ENCODE measurements around the gene ATG9B.
A peak's percentile ranks its signal among the peaks of the same experiment; 100 is the strongest.
"Not testable (repeated sequence)": the region's sequence is repeated elsewhere in the genome, so short reads cannot be mapped to it uniquely, and the experiment has no call there.

Gene ATG9B

DNA sequence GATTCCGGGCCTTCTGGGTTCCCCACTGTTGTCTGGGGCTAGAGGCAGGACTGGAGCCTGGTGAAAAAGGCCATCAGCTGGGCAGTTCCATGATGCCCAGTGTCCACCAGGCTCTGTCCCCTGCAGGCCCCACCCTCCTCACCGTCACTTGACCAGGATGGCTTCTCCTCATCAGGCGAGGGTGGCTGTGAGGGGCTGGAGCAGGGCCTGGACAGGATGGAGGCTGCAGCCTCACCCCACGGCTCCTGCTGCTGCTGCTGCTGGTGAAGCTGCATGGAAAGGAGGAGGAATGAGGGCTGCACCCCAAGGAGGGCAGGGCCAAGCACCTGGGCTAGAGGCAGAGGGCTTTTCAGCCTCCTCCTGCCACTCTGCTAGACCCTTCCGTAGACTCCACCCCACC is 8.3 kb downstream of the ATG9B start:
- no peak for DNase-seq (ENCODE audit: low spot score)

DNA sequence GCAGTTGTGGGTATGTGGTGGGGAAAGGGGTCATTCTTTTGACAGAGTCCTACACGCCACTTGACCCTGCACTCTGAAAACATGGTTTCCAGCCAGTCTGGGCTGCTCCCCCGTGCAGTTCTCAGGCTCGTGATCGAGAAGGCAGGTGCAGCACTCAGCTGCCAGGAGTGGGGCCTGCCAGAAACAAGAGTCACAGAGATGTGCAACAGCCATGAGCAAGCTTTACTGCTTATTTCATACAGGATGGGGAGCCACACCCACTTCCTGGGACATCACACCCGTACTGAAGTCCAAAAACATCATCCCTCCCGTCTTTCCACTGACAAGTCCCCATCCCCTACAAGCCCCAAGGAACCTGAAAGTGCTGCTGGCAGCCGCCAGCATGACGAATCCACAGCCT is 9.3 kb downstream of the ATG9B start:
- no peak for DNase-seq (ENCODE audit: low spot score)

DNA sequence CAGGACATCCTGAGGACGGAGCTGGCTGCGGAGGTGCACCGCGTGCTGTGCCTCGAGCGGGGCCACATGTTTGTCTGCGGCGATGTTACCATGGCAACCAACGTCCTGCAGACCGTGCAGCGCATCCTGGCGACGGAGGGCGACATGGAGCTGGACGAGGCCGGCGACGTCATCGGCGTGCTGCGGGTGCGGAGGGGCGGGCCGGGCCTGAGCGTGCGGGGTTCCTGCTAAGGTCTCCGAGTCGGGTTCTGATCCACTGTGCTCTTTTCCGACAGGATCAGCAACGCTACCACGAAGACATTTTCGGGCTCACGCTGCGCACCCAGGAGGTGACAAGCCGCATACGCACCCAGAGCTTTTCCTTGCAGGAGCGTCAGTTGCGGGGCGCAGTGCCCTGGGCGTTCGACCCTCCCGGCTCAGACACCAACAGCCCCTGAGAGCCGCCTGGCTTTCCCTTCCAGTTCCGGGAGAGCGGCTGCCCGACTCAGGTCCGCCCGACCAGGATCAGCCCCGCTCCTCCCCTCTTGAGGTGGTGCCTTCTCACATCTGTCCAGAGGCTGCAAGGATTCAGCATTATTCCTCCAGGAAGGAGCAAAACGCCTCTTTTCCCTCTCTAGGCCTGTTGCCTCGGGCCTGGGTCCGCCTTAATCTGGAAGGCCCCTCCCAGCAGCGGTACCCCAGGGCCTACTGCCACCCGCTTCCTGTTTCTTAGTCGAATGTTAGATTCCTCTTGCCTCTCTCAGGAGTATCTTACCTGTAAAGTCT is 10.4 kb downstream of the ATG9B start:
- DNase-seq (ENCODE audit: low spot score): no peak

DNA sequence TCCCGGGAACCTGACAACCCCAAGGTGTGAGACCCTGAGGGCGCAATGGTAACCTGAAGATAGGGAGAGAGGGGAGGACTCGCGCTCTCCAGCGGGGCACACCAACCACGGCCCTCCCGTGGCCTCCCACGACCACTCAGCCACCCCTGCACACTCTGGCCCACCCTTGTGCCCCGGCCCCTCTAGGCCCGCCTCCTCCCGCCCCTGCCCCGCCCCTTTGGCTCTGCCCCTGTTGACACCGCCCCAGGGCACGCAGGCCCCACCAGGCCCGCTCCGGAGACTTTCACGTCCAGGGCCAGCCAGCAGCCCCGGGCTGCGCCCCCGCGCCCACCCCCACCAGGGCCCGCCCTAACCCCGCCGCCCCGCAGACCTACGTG is 10.9 kb downstream of the ATG9B start:
- no peak for DNase-seq (ENCODE audit: low spot score)

DNA sequence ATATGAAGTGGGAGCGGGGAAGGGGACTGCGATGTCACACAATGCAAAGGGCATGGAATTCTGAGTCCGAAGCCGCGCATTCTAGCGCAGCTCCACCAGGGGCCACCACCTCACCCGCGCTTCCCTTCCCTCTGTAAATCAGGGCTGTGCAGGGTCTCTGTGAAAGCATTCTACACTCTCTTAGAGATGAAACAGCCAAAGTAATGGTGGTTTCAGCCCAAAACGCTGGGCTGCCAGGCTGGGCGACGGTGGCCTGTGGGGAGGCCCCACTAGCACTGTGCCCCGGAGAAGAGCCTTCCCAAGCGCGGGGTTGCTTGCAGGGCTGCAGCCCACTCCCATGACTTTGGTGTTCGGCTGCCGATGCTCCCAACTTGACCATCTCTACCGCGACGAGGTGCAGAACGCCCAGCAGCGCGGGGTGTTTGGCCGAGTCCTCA is 11.4 kb downstream of the ATG9B start:
- DNase-seq (ENCODE audit: low spot score): no peak

DNA sequence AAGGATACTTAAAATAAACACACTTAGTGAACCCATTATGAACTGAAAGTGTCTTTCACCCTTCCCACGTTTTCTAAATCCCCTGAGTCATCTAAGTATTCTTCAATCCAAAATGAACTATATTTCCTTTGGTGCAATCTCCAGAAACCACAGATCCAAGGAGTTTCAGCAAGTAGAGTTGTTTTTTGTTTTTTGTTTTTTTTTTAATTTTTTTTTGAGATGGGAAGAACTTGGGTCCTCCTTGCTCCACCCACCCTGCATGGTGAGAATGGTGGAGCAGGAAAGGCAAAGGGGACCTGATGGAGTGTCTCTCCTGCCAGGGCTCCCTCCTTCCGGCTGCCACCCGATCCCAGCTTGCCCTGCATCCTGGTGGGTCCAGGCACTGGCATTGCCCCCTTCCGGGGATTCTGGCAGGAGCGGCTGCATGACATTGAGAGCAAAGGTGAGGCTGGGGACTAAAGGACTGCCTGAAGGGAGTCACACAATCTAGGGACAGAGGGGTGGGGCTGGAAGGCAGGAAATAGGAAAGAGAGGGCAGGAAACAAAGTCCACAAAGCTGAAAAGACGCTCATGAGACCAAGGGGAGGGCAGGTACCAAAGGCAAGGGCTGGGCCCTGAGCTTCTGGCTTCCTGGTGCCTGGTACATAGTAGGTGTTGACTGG is 12.1 kb downstream of the ATG9B start:
- DNase-seq (ENCODE audit: low spot score): no peak

DNA sequence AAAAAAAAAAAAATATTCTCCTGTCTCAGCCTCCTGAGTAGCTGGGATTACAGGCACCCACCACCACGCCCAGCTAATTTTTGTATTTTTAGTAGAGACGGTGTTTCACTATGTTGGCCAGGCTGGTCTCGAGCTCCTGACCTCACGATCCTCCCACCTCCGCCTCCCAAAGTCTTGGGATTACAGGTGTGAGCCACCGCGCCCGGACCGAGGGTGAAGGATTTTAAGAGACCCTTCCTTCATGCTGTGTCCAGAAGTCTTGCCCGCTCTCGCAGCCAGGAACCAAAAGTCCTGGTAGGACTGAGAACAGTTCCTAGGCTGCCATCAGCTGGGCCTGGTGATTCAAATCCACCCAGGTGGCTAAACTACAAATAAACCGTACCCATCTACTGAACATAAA is 12.7 kb downstream of the ATG9B start:
- not testable (repeated sequence) for DNase-seq (ENCODE audit: low spot score)

DNA sequence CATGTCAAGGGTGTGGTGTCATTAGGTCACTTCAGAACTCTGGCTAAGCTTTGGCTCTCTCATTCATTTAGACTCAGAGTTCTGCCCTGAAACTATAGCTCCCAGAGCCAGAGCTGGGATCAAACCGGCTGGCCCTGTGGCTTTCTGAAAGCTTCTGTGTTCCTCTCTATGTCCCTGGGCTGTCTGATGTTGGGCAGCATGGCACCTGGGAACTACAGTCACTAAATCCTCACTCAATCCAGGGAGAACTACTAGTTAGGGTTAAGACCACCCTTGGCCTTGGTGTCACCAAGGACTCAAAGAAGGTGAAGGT is 13.2 kb downstream of the ATG9B start:
- no peak for DNase-seq (ENCODE audit: low spot score)

DNA sequence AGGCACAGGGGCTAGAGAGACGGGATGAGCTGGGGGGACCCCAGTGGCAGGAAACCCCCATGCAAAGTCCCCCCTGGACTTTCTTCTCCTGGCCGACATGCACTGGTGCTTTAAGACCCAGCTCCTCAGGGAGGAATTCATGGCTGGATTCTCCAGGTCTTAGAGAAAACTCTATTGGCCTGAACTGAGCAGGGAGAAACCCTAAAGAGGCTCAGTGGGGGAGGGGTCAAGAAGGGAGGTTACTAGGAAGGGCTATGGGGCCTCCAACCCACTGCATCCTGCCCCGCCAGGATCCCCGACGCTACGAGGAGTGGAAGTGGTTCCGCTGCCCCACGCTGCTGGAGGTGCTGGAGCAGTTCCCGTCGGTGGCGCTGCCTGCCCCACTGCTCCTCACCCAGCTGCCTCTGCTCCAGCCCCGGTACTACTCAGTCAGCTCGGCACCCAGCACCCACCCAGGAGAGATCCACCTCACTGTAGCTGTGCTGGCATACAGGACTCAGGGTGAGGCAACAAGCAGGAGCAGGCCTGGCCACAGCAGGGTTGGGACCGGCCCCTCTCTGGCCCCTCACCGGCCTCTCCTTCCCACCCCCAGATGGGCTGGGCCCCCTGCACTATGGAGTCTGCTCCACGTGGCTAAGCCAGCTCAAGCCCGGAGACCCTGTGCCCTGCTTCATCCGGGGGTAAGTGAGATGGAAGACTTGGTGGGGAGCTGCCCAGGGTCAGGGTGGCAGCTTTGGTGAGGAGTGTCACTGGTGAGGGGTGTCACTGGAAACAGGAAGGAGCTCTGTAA is 13.8 kb downstream of the ATG9B start:
- no peak for DNase-seq (ENCODE audit: low spot score)

DNA sequence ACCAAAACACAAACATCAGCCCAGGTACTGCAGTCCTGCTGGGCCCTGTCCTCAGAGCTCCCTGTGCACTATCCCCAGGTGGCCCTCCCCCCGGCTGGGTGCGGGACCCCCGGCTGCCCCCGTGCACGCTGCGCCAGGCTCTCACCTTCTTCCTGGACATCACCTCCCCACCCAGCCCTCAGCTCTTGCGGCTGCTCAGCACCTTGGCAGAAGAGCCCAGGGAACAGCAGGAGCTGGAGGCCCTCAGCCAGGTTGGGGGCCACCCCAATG is 14.3 kb downstream of the ATG9B start:
- no peak for DNase-seq (ENCODE audit: low spot score)

DNA sequence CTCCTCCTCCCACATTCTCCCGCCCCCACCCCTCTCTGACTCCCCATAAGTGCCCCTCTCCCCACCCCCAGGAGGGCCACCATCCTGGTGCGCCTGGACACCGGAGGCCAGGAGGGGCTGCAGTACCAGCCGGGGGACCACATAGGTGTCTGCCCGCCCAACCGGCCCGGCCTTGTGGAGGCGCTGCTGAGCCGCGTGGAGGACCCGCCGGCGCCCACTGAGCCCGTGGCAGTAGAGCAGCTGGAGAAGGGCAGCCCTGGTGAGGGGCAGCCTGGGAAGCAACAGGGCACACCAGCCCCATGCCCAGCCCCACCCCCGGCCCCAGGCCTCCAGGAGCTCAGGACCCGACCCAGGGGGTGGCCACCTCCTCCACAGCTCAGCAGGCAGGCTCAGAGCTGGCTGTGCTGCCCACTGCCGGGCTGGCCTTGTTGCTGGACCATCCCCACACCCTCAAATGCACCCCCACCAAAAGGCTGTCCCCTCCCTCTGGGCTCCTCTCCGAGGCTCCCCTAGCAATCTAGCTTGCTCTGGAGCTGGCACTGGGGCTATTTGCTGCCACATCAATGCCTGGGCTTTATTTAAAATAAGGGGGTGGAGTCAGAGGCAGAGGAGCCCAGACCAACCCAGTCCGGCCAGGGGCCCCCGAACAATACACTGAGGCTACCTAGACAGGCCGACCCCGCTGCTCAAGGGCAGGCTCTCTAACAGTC is 14.8 kb downstream of the ATG9B start:
- DNase-seq (ENCODE audit: low spot score): no peak

DNA sequence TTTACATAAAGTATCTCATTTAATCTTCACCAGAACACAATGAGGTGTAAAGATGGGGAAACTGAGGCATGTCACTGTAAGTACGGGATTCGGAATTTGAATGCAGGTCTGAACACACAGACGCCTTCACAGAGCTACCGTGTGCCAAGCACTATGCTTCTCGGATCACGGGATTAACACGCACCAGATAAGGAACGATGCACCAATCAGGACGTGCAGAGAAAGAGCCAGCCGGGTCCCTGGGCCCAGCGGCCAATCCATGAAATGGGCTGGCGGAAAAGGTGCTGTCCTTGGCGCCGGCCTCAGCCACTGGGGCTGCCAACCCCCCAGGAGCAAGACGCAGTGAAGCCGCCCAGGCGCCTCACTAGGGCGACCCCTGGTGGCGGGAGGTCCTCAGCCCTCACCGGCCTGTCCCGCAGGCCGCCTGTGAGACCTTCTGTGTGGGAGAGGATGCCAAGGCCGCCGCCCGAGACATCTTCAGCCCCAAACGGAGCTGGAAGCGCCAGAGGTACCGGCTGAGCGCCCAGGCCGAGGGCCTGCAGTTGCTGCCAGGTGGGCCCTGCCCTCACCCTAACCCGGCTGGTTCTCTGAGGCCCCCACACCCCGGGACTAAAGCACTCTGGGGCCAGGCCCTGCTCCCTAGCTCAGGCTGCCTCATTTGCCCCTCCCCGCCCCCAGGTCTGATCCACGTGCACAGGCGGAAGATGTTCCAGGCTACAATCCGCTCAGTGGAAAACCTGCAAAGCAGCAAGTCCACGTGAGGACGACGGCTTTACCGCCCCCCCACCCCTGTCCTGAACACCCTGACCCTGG is 15.6 kb downstream of the ATG9B start:
- peak; percentile 70 for DNase-seq (ENCODE audit: low spot score)

DNA sequence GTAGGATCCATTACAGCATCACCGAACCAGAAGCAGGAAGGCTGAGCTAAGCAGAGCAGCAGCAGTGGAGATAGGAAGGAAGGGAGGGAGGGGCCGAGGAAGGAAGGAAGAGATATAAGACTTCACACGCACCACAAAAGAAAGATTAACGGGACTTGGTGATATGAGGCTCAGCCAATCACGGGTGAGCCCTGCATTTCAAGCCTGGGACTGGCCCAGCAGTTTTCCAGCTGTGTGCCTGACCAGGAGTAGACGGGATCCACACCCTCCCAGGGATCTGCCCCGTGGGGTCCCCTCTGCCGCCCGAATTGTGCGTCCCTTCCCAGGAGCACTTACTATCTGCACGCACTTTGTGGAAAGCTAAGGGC is 16.2 kb downstream of the ATG9B start:
- DNase-seq (ENCODE audit: low spot score): peak; percentile 69

DNA sequence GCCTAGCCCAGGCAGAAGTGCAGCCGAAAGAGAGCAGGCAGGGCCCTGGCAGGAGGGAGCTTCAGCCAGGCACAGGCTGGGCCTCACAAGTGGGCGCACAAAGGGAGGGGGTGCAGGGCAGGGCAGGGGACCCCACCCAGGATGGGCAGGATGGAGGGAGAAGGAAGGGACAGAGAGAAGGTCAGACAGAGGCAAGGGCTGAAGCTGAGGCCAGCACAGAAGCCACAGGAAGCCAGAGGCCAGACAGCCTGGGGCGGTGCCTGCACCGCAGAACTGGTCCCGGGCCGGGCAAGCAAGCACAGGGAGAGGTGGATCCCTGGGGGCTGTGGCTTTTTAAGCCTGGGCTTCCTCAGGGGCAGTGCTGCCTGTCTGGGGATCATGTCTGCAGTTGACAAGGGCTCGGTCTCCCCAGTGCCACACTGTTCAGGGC is 16.8 kb downstream of the ATG9B start:
- no peak for DNase-seq (ENCODE audit: low spot score)

DNA sequence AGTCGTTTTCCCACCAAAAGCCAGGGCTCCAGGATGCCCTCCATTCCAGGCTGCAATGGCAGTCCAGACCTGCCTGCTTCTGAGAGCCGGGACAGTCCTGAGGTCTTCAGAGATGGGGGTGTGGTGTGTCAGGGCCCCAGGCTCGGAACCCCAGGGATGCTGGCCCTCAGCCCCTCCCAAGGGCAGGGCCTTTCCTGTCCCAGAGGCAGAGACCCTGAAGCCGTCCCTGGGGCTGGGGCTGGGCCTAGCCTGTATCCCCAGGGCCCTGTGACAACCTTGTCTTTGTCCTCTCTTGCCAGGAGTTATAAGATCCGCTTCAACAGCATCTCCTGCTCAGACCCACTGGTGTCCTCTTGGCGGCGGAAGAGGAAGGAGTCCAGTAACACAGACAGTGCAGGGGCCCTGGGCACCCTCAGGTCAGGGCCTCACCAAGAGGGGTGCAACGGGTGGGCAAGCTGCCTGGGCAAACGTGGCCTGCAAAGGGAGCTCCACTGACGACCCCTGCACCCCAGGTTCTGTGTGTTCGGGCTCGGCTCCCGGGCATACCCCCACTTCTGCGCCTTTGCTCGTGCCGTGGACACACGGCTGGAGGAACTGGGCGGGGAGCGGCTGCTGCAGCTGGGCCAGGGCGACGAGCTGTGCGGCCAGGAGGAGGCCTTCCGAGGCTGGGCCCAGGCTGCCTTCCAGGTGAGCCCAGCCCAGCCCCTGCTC is 17.5 kb downstream of the ATG9B start:
- no peak for DNase-seq (ENCODE audit: low spot score)

DNA sequence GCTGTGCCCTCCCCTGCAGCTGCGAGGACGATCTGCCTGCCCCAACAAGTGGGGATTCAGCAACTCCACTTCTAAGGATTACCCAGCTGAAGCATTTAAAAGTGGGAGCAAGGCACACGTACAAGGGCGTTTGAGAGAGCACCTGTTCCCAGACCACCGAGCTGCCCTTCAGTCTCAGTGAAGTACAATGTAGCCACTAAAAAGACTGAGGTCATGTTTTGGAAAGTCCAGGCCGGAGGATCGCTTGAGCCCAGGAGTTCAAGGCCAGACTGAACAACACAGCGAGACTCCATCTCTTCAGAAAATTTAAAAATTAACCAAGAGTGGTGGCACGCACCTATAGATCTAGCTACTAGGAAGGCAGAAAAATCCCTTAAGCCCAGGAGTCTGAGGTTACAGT is 18.7 kb downstream of the ATG9B start:
- DNase-seq (ENCODE audit: low spot score): no peak

DNA sequence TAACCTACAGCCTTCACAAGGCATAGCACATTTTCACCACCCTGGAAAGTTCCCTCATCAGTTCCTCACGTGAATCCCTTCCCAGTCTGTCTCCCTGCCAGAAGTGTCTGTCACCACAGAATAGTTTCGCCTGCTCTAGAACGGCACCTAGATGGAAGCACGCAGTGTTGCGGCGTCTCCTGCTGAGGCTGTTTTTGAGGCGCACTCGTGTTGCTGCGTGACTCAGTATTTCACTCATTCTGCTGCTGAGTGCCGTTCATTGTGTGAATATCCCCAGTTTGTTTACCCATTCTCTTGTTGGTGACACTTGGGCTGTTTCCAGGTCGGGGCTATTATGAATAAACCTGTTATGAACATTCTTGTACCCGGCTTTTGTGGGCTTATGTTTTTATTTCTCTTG is 20.7 kb downstream of the ATG9B start:
- no peak for DNase-seq (ENCODE audit: low spot score)

DNA sequence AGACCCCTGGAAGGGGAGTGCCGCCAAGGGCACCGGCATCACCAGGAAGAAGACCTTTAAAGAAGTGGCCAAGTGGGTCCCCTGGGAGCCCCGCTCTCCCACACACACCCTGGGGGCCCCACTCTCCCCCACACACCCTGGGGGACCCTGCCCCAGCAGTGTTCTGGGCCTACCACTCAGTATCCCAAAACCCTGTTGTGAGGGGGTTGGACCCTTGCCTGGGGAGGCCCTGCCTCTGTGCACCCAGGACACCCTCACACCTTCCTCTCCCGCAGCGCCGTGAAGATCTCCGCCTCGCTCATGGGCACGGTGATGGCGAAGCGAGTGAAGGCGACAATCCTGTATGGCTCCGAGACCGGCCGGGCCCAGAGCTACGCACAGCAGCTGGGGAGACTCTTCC is 22.7 kb downstream of the ATG9B start:
- DNase-seq (ENCODE audit: low spot score): no peak

DNA sequence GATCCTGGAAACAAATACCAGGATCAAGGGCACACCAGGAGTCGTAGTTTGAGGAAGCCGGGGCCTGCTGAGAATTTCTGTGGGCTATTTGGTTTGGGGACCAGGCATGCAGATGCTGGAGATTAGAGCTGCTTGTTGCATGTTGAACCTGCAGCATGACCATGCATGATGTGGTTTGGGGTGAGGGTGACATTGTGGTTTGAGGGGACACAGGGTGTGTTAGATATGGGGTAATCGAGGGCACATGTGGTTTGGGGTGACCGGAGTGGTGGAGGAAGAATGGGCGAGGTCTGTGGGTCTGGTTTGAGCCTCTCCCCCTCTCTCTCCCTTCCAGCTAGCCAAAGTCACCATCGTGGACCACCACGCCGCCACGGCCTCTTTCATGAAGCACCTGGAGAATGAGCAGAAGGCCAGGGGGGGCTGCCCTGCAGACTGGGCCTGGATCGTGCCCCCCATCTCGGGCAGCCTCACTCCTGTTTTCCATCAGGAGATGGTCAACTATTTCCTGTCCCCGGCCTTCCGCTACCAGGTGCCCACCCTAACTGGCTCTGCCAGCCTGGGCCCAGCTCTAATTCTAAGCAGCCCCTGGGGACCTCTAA is 23.3 kb downstream of the ATG9B start:
- DNase-seq (ENCODE audit: low spot score): no peak

DNA sequence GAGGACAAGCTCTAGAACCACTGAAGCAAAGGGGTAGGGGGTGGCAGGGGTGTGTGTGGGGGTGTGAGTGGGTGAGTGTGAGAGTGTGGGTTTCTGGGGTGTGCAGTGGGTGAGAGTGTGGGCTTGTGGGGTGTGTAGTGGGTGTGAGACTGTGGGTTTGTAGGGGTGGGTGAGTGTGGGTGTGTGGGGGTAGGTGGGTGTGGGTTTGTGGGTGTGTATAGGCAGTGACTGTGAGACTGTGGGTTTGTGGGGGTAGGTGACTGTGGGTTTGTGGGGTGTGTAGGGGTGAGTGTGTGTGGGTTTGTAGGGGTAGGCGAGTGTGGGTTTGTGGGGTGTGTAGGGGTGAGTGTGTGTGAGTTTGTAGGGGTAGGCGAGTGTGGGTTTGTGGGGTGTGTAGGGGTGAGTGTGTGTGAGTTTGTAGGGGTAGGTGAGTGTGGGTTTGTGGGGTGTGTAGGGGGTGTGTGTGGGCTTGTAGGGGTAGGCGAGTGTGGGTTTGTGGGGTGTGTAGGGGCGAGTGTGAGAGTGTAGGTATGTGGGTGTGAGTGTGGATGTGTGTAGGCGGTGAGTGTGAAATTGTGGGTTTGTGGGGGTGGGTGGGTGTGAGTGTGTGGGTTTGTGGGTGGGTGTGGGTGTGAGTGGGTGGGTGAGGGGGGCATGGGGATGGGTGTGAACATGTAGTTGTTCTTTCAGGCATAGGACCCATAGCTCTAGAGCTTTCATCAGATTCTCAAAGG is 24.6 kb downstream of the ATG9B start:
- DNase-seq (ENCODE audit: low spot score): no peak
